Erythroblast (primary cell): ENCODE results near the gene PARK7.

ENCODE experiments used
- GATA1 ChIP-seq: IDR thresholded peaks from 2 replicates; pipeline ENCODE4 v1.6.1; 2011; ENCODE audit warnings: low read depth, mild to moderate bottlenecking, control low read depth, low read length, moderate library complexity
- POLR2A ChIP-seq: IDR thresholded peaks from 2 replicates; pipeline ENCODE4 v1.6.1; 2011; ENCODE audit warnings: mild to moderate bottlenecking, low read length

- TF ChIP-seq POLR2A (no peak), GATA1 (no peak)
These were observed 31.9 kb upstream of the PARK7 start for GRCh38 chr1:7929637-7930036.
